K562 (cell line): Measurements from ENCODE around the gene MAD1L1. TPM values are rescaled to one million over a fixed set of nuclear protein-coding genes. Genes with fewer than 3 reads are reported as not detected.

Experiments used
- ATAC-seq: fragments of 200-7000 bp; cut with Tn5 transposase; 3 replicates; pipeline ENCODE4 v1.9.1; 2020; ENCODE audit warnings: moderate library complexity
- BruUV-seq: library from RNA; stranded (reverse); fragments of 400-500 nt; replicated peaks from 2 replicates; lab custom pipeline; 2021; lab: Mats Ljungman, UMichigan
- CTCF ChIA-PET: fragments of 300-600 bp; formaldehyde crosslinking; extraction: SDS; loops from one replicate; lab custom pipeline; 2021; ENCODE audit warnings: low intra/inter-chr PET ratio; lab: Yijun Ruan, JAX
- POLR2A ChIA-PET: fragments of 300-600, 350-650 bp; sonication (Branson Sonifier 250); formaldehyde crosslinking; extraction: SDS; loops from one replicate; lab custom pipeline; 2021; ENCODE audit warnings: antibody characterized with exemption, inconsistent platforms; lab: Yijun Ruan, JAX
- DNase-seq, 4 experiments: peaks; one replicate each; pipeline versions ENCODE4 v3.0.0 to v3.0.0-alpha.2; 2011 to 2018; ENCODE audit warnings: low spot score in 3 of 4, mixed read lengths in 3 of 4; ENCODE audit errors: extremely low read depth in 1 of 4
- FAIRE-seq: peaks from 2 replicates; lab custom pipeline; 2011; peaks lifted over from hg19 to GRCh38; lab: Jason Lieb, UNC
- H2AFZ ChIP-seq: 2 replicates; pipeline ENCODE4 v1.6.0; 2011; ENCODE audit warnings: low read depth, low read length, control low read depth, inconsistent platforms
- H3K27ac ChIP-seq: fragments of 200-600 bp; 3 replicates; pipeline ENCODE4 v1.8.0; 2011; ENCODE audit warnings: low read depth, mild to moderate bottlenecking, control low read depth, inconsistent platforms, low read length, moderate library complexity, mixed read lengths; ENCODE audit errors: extremely low read depth
- H3K27me3 ChIP-seq, 2 experiments: fragments of 300-600 bp in 1 of 2; 2 replicates in 1 of 2; 3 replicates in 1 of 2; pipeline versions ENCODE4 v1.6.0 to v1.8.0; 2011; ENCODE audit warnings: inconsistent platforms in 2 of 2, low read length in 2 of 2, mild to moderate bottlenecking in 1 of 2, mixed read lengths in 1 of 2, moderate library complexity in 1 of 2; ENCODE audit not compliant: control insufficient read depth in 2 of 2, insufficient read depth in 2 of 2
- H3K36me3 ChIP-seq: fragments of 300-600 bp; 3 replicates; pipeline ENCODE4 v1.8.0; 2011; ENCODE audit warnings: mild to moderate bottlenecking, low read length, inconsistent platforms; ENCODE audit not compliant: control insufficient read depth, insufficient read depth
- H3K4me1 ChIP-seq, 2 experiments: fragments of 200-600 bp in 1 of 2; replicated peaks in 1 of 2; 2 replicates in 1 of 2; 3 replicates in 1 of 2; pipeline versions ENCODE4 v1.5.1 to v1.8.0; 2011; ENCODE audit warnings: inconsistent platforms in 2 of 2, low read length in 2 of 2, mild to moderate bottlenecking in 1 of 2, mixed read lengths in 1 of 2, moderate library complexity in 1 of 2; ENCODE audit not compliant: control insufficient read depth in 2 of 2, insufficient read depth in 2 of 2
- H3K4me2 ChIP-seq: 2 replicates; pipeline ENCODE4 v1.6.1; 2011; ENCODE audit warnings: low read length, control low read depth, inconsistent platforms, mixed read lengths; ENCODE audit not compliant: insufficient read depth
- H3K4me3 ChIP-seq: fragments of 200-600 bp; sonication (generic), shearing (Covaris generic); 2 replicates; pipeline ENCODE4 v1.5.1; 2016; ENCODE audit warnings: control low read depth, inconsistent platforms
- H3K79me2 ChIP-seq: fragments of 200-600 bp; 3 replicates; pipeline ENCODE4 v1.8.0; 2011; ENCODE audit warnings: low read length, inconsistent platforms; ENCODE audit not compliant: control insufficient read depth, insufficient read depth
- H3K9ac ChIP-seq, 2 experiments: 2 replicates each; pipeline versions ENCODE4 v1.6.0 to v1.6.1; 2011; ENCODE audit warnings: low read depth in 2 of 2, low read length in 2 of 2, control low read depth in 1 of 2, inconsistent platforms in 1 of 2, mild to moderate bottlenecking in 1 of 2, mixed read lengths in 1 of 2; ENCODE audit not compliant: insufficient read depth in 1 of 2
- H3K9me1 ChIP-seq: one replicate; pipeline ENCODE4 v1.6.0; 2011; ENCODE audit warnings: inconsistent platforms, mild to moderate bottlenecking, low read length, moderate library complexity; ENCODE audit not compliant: control insufficient read depth, insufficient read depth
- H3K9me3 ChIP-seq: replicated peaks from 2 replicates; pipeline ENCODE4 v1.5.1; 2011; ENCODE audit warnings: low read depth, low read length, inconsistent platforms; ENCODE audit not compliant: control insufficient read depth, insufficient read depth
- H4K20me1 ChIP-seq: replicated peaks from 2 replicates; pipeline ENCODE4 v1.6.1; 2011; ENCODE audit warnings: low read length, inconsistent platforms, mixed read lengths; ENCODE audit not compliant: control insufficient read depth, insufficient read depth
- ARID3B ChIP-seq: fragments of 250-450 bp; sonication (Bioruptor Pico); IDR thresholded peaks from 2 replicates; pipeline ENCODE4 v1.4.0; 2020; ENCODE audit warnings: borderline replicate concordance
- ATF6 ChIP-seq: sonication (generic); formaldehyde crosslinking; IDR thresholded peaks from 2 replicates; pipeline ENCODE4 v1.4.0; 2020; ENCODE audit warnings: mild to moderate bottlenecking, missing genetic modification reagents
- CBFA2T3 ChIP-seq: fragments of 450-650 bp; IDR thresholded peaks from 2 replicates; pipeline ENCODE4 v1.6.1; 2017
- CLOCK ChIP-seq: fragments of 250-450 bp; sonication (Bioruptor Pico); IDR thresholded peaks from 2 replicates; pipeline ENCODE4 v1.4.0; 2020; ENCODE audit warnings: mild to moderate bottlenecking, moderate library complexity, borderline replicate concordance
- DPF2 ChIP-seq: fragments of 450-650 bp; IDR thresholded peaks from 2 replicates; pipeline ENCODE4 v1.6.1; 2016
- FIP1L1 ChIP-seq: fragments of 200-400 bp; formaldehyde crosslinking; IDR thresholded peaks from 2 replicates; pipeline ENCODE4 v1.6.1; 2018; ENCODE audit warnings: mild to moderate bottlenecking, low read depth, low read length; ENCODE audit not compliant: poor library complexity, severe bottlenecking
- KAT7 ChIP-seq: sonication (generic); formaldehyde crosslinking; IDR thresholded peaks from 2 replicates; pipeline ENCODE4 v1.8.0; 2022; ENCODE audit warnings: missing genetic modification reagents, mild to moderate bottlenecking, borderline replicate concordance
- MAZ ChIP-seq, 2 experiments: fragments of 450-650 bp in 1 of 2; sonication (generic) in 1 of 2; formaldehyde crosslinking; IDR thresholded peaks in 1 of 2; conservative IDR thresholded peaks in 1 of 2; 2 replicates each; pipeline versions ENCODE4 v1.4.0 to v1.5.0; 2020; ENCODE audit warnings: mild to moderate bottlenecking in 1 of 2, missing genetic modification reagents in 1 of 2
- NCOA2 ChIP-seq, 2 experiments: fragments of 450-650 bp; IDR thresholded peaks; 2 replicates each; pipeline ENCODE4 v1.6.1; 2018; ENCODE audit warnings: mild to moderate bottlenecking in 2 of 2, moderate library complexity in 1 of 2; ENCODE audit not compliant: partially characterized antibody in 2 of 2
- POLR2G ChIP-seq: fragments of 200-400 bp; formaldehyde crosslinking; IDR thresholded peaks from 2 replicates; pipeline ENCODE4 v1.6.1; 2017; ENCODE audit warnings: low read depth, mild to moderate bottlenecking, antibody characterized with exemption, low read length, moderate library complexity
- POLR2H ChIP-seq: IDR thresholded peaks from 2 replicates; pipeline ENCODE4 v1.6.1; 2016; ENCODE audit warnings: missing genetic modification characterization, low read depth, mild to moderate bottlenecking, control low read depth, missing compliant biosample characterization, moderate library complexity
- SREBF1 ChIP-seq: fragments of 150-350 bp; IDR thresholded peaks from 2 replicates; pipeline ENCODE4 v1.6.1; 2014; ENCODE audit warnings: antibody characterized with exemption, low read depth, low read length, borderline replicate concordance
- ZC3H11A ChIP-seq: IDR thresholded peaks from 2 replicates; pipeline ENCODE4 v1.6.1; 2012; ENCODE audit warnings: low read depth, low read length, improper control_type of control experiment
- ZNF197 ChIP-seq: fragments of 200-800 bp; sonication (Bioruptor generic); IDR thresholded peaks from 2 replicates; pipeline ENCODE4 v1.6.1; 2016; ENCODE audit warnings: low read depth, missing genetic modification characterization, missing compliant biosample characterization
- ZNF239 ChIP-seq: fragments of 250-450 bp; sonication (Bioruptor Pico); IDR thresholded peaks from 2 replicates; pipeline ENCODE4 v1.4.0; 2020; ENCODE audit warnings: mild to moderate bottlenecking
- ZNF408 ChIP-seq: fragments of 250-450 bp; sonication (Bioruptor Pico); IDR thresholded peaks from 2 replicates; pipeline ENCODE4 v1.4.0; 2020; ENCODE audit warnings: low read depth, mild to moderate bottlenecking, moderate library complexity
- ZNF76 ChIP-seq: fragments of 250-450 bp; sonication (Bioruptor Pico); IDR thresholded peaks from 2 replicates; pipeline ENCODE4 v1.4.0; 2020; ENCODE audit warnings: mild to moderate bottlenecking, moderate library complexity, borderline replicate concordance
- ZNF79 ChIP-seq: fragments of 250-450 bp; sonication (Bioruptor Pico); IDR thresholded peaks from 2 replicates; pipeline ENCODE4 v1.4.0; 2020; ENCODE audit warnings: low read depth, mild to moderate bottlenecking, moderate library complexity
- WGBS: fragments of 100-300 bp; shearing (Covaris generic); methylation state at CpG from one replicate; pipeline ENCODE4 v1.1.6; 2016; ENCODE audit warnings: low coverage, mixed read lengths; ENCODE audit not compliant: insufficient coverage; ENCODE audit errors: missing lambda C conversion rate; 5-methylcytosine and 5-hydroxymethylcytosine counted together
- in situ Hi-C: fragments of 300-500 bp; cut with MboI; formaldehyde crosslinking; loops from 4 replicates; pipeline ENCODE4 v1.15.0; 2018; ENCODE audit warnings: inconsistent platforms, mixed read lengths
- intact Hi-C: fragments of 100-400 bp; cut with micrococcal nuclease; formaldehyde crosslinking; loops from 2 replicates; pipeline ENCODE4 v1.14.2; 2022
- polyA plus RNA-seq, 8 experiments: library from polyadenylated mRNA; depleted of rRNA in 4 of 8; stranded (reverse) in 5 of 8; unstranded in 3 of 8; fragments of >200 nt; fragmentation: Nextera tagmentation in 2 of 8; fragmentation: Illumina TruSeq in 1 of 8; extraction: Ambion mirVana in 2 of 8; extraction: Trizol in 1 of 8; gene quantifications; 2 replicates each; pipeline versions ENCODE4 v1.2.1 to v1.2.3, GENCODE V29; 2011 to 2014; ENCODE audit warnings: inconsistent platforms in 1 of 8, missing spikeins in 1 of 8
- total RNA-seq, 7 experiments: library from RNA; depleted of rRNA in 6 of 7; stranded (reverse); fragments of >200 nt in 6 of 7; fragmentation: Illumina TruSeq in 2 of 7; extraction: Trizol in 2 of 7; gene quantifications; 2 replicates each; pipeline versions ENCODE4 v1.2.1 to v1.2.3, GENCODE V29; 2011 to 2021; ENCODE audit warnings: low replicate concordance in 1 of 7

The MAD1L1 gene
- total and polyA plus RNA-seq, 9 of the 15 experiments (the other 6 are each of a cell fraction or from before 2014, with no cell fraction given): 1.7 to 89.7 (median 18.0) TPM

GRCh38 chr7:2220506-2220905 lies 12.2 kb downstream of the MAD1L1 start:
- no TSS peak for BruUV-seq
- Histone ChIP-seq H3K4me1 (no peaks in the 10 kb centered on the region; a peak in 1 of 5 replicates), H3K9me1 (no peaks in the 10 kb centered on the region), H3K27ac (no peak overlapping the region), H3K9me3 (no peaks in the 10 kb centered on the region), H2AFZ (no peak overlapping the region), H3K27me3 (no peaks in the 10 kb centered on the region), H3K9ac (no peak overlapping the region), H3K36me3 (peaks cover 85% of the 10 kb centered on the region; the same call in 2 of the 3 replicates), H4K20me1 (no peaks in the 10 kb centered on the region; the same call in 1 of the 2 replicates), H3K4me3 (no peak overlapping the region), H3K4me2 (no peak overlapping the region), H3K79me2 (no peaks in the 10 kb centered on the region)
- ATAC-seq (no peak), DNase-seq (no peak), FAIRE-seq (no peak)
- 94% methylated on average over 14 of the region's 16 CpGs for WGBS
- POLR2A ChIA-PET: no interaction called here
- CTCF ChIA-PET: no interaction called here
- in situ Hi-C loops: no loop called here
- intact Hi-C loops: no loop called here
- TF ChIP-seq ZNF79 (CRISPR knock-in tag) (no peak), ARID3B (no peak), SREBF1 (no peak), ZNF408 (CRISPR knock-in tag) (no peak), FIP1L1 (no peak), ZNF197 (CRISPR knock-in tag) (no peak), MAZ (CRISPR knock-in tag; conservative IDR thresholded peaks at IDR 0.05 in 1 of 2, IDR thresholded peaks at IDR 0.05 in 1 of 2) (no peak), NCOA2 (IDR thresholded peaks at IDR 0.05; ENCODE audit: partially characterized antibody in 2 of 2) (no peak), CBFA2T3 (no peak), DPF2 (no peak), ATF6 (no peak), POLR2G (no peak), ZNF76 (CRISPR knock-in tag) (no peak), ZC3H11A (no peak), CLOCK (CRISPR knock-in tag) (no peak), KAT7 (CRISPR knock-in tag) (no peak), ZNF239 (CRISPR knock-in tag) (no peak), POLR2H (tag) (no peak)
